Nephron (organoid): Measurements from ENCODE around the gene PSMB4.

Source experiments
- H3K27ac Mint-ChIP-seq, 3 experiments: 2 replicates each; pipeline ENCODE4 v1.8.0; 2020; ENCODE audit warnings: mixed read lengths in 3 of 3, mild to moderate bottlenecking in 2 of 3, moderate library complexity in 1 of 3
- H3K27me3 Mint-ChIP-seq: 2 replicates; pipeline ENCODE4 v1.8.0; 2021; ENCODE audit warnings: low read depth, mild to moderate bottlenecking, moderate library complexity, mixed read lengths
- H3K36me3 Mint-ChIP-seq: 2 replicates; pipeline ENCODE4 v1.8.0; 2020; ENCODE audit warnings: low read depth, mixed read lengths
- H3K4me1 Mint-ChIP-seq: 2 replicates; pipeline ENCODE4 v1.8.0; 2020; ENCODE audit warnings: mixed read lengths
- H3K4me3 Mint-ChIP-seq, 3 experiments: 2 replicates each; pipeline ENCODE4 v1.8.0; 2020; ENCODE audit warnings: mild to moderate bottlenecking in 3 of 3, mixed read lengths in 3 of 3, moderate library complexity in 2 of 3
- H3K9me3 Mint-ChIP-seq: 2 replicates; pipeline ENCODE4 v1.8.0; 2020; ENCODE audit warnings: mixed read lengths
- CTCF ChIP-seq, 3 experiments: fragments of 200-600 bp; sonication (generic); IDR thresholded peaks; one replicate each; pipeline ENCODE4 v1.5.0; 2021; ENCODE audit warnings: antibody characterized with exemption in 3 of 3; ENCODE audit not compliant: unreplicated experiment in 3 of 3

PSMB4 gene

GRCh38 chr1:151370211-151370911 lies 29.0 kb upstream of the PSMB4 start:
- peak overlapping the region; percentile 63 to 69 (median 65) for H3K4me3 Mint-ChIP-seq
- peaks cover 26% of the 10 kb centered on the region for H3K36me3 Mint-ChIP-seq
- peak overlapping the region; percentile 53 to 96 (median 66) for H3K27ac Mint-ChIP-seq
- no peaks in the 10 kb centered on the region for H3K9me3 Mint-ChIP-seq
- H3K27me3 Mint-ChIP-seq: no peaks in the 10 kb centered on the region
- no peak for TF ChIP-seq CTCF (IDR thresholded peaks at IDR 0.05; ENCODE audit: unreplicated experiment in 3 of 3)
- H3K4me1 Mint-ChIP-seq: peaks cover 52% of the 10 kb centered on the region

DNA sequence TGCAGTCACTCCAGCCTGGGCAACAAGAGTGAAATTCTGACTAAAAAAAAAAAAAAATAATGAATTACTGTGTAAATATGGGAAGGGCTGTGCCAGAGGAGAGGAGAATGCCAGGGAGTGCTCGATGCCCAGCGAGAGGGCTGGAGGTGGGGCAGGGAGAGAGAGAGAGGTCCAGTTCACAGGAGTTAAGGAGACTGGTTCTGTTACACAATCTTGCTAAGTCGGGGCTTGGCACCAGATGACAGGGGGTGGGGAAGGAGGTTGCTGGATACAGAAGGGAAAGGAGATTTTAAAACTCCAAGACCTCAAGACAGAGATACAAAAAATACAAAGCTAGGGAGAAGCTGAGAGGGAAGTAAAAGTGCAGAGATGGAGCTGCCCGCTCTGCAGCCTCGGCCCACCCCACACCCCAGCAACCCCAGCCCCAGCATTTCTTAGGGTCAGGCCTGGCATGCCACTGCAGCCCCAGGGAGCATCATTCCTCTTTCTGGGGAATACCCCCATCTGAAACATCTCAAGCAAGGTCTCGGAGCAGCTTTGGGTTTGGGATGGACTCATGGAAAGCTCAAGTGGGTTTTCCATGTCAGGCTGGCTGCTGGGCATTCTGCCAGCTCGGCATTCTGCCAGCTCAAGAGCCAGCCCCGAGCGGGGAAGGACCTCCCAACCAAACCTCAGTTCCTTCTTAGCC lies 27.9 kb upstream of the PSMB4 start:
- peak overlapping the region; percentile 83 to 90 (median 87) for H3K4me3 Mint-ChIP-seq
- peak overlapping the region; percentile 88 to 96 (median 90) for H3K27ac Mint-ChIP-seq
- no peaks in the 10 kb centered on the region for H3K9me3 Mint-ChIP-seq
- no peak for TF ChIP-seq CTCF (IDR thresholded peaks at IDR 0.05; ENCODE audit: unreplicated experiment in 3 of 3)
- no peaks in the 10 kb centered on the region for H3K27me3 Mint-ChIP-seq
- peaks cover 15% of the 10 kb centered on the region for H3K36me3 Mint-ChIP-seq
- H3K4me1 Mint-ChIP-seq: peaks cover 52% of the 10 kb centered on the region

DNA sequence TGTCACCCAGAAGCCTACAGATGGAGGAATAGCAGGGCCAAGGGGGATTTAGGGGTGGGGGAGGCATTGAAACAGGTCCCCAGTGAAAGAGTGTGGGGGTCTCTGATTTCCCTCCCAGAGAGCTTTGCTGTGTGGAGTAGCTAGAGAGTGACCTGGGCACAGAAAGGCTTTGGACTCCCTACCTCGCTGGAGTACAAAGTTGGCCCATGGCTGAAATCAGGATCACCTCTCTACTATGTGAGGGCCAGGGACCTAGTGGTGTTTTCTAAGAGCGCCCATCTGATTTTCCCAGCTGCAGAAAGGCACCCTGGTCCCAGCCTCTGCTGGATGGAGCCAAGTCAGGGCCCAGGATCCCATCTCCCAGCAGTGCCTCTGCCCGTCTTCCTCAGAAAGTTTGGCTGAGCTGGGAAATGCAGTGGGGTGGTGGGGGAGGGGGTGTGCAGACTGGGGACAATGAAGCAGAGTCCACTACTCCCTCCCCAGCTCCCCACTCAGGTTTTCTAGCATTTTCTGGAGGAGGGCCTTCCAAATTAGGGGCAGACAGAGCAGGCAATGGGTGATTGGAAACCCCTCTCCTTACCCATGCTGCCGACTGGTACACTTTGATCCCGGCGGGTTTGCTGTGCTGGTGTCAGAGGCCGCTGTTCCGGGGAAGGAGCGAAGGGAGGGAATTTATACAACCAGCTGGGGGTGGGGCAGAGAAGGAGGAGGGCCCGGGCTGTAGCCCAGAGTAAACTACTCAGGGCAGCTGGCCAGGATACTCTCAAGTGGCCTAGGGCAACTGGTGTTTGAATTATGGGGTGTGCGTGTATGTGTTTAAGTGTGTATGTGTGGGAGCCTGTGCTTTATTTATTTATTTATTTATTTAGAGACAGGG lies 27.1 kb upstream of the PSMB4 start, which contains the start of gene SELENBP1:
TSS of gene SELENBP1 (minus strand) at position 648 of the 877 bp plus-strand sequence. CDS start at position 584, 64 bp downstream.
- Mint-ChIP-seq H3K36me3 (peaks cover 12% of the 10 kb centered on the region), H3K4me3 (peak within 1 kb of the TSS; percentile 83 to 90 (median 87)), H3K9me3 (no peaks in the 10 kb centered on the region), H3K27me3 (peaks cover 3% of the 10 kb centered on the region), H3K27ac (peak within 1 kb of the TSS; percentile 88 to 96 (median 90)), H3K4me1 (peaks cover 52% of the 10 kb centered on the region)
- no peak for TF ChIP-seq CTCF (IDR thresholded peaks at IDR 0.05; ENCODE audit: unreplicated experiment in 3 of 3)

DNA sequence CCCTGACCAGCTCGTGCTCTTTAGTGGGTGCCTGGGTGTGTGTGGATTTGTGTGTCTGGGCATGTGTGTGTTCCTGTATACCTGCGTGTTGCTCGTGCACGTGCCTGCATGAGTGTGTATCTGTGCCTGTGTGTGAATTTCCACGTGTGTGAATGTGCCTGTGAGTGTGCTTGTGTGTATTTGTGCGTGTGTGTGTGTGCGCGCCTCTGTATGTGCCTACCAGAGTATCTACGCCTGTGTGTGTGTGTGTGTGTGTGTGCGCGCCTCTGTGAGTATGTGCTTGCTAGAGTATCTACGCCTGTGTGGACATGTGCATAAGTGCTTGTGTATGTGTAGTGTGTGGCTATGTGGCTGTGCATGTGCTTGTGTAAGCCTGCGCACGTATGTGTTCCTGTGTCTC lies 26.2 kb upstream of the PSMB4 start:
- Mint-ChIP-seq H3K27me3 (peaks cover 8% of the 10 kb centered on the region), H3K27ac (peak overlapping the region; percentile 42 to 96 (median 90)), H3K9me3 (no peaks in the 10 kb centered on the region), H3K4me3 (peak overlapping the region; percentile 74 to 87 (median 87)), H3K36me3 (peaks cover 7% of the 10 kb centered on the region), H3K4me1 (peaks cover 43% of the 10 kb centered on the region)
- TF ChIP-seq CTCF (IDR thresholded peaks at IDR 0.05; ENCODE audit: unreplicated experiment in 3 of 3): no peak

DNA sequence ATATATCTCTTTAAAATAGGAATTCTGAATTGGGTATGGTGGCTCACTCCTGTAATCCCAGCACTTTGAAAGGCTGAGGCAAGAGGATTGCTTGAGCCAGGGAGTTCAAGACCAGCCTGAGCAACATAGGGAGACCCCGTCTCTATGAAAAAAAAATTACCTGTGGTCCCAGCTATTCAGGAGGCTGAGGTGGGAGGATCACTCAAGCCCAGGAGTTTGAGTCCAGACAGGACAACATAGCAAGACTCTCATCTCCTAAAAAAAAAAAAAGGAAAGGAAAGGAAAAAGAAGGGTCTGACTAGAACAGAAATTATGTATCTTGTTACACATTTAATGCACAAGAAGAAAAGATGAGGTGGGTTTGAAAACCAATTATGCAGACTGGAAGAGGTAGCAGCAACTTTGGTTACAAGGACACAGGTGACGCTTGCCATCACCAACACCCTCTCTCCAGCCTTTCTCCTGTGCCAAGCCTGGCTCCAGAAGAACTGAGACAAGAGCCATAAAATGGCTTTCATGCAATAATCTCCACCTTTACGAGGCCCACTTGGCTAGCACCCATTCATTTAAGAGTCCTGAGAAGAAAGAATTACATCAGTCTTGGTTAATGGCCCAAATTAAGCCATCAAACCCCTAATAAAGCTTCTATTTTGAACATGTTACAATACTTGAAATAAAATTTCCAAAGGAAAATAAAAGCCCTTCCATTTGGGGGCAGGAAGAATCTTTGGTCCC lies 22.1 kb upstream of the PSMB4 start:
- Mint-ChIP-seq H3K36me3 (no peaks in the 10 kb centered on the region), H3K9me3 (no peaks in the 10 kb centered on the region), H3K4me1 (peaks cover 19% of the 10 kb centered on the region), H3K27me3 (peaks cover 8% of the 10 kb centered on the region), H3K4me3 (no peak overlapping the region), H3K27ac (no peak overlapping the region)
- TF ChIP-seq CTCF (IDR thresholded peaks at IDR 0.05; ENCODE audit: unreplicated experiment in 3 of 3): no peak
